ENCODE data around the gene RNF115.

Gene RNF115

DNA sequence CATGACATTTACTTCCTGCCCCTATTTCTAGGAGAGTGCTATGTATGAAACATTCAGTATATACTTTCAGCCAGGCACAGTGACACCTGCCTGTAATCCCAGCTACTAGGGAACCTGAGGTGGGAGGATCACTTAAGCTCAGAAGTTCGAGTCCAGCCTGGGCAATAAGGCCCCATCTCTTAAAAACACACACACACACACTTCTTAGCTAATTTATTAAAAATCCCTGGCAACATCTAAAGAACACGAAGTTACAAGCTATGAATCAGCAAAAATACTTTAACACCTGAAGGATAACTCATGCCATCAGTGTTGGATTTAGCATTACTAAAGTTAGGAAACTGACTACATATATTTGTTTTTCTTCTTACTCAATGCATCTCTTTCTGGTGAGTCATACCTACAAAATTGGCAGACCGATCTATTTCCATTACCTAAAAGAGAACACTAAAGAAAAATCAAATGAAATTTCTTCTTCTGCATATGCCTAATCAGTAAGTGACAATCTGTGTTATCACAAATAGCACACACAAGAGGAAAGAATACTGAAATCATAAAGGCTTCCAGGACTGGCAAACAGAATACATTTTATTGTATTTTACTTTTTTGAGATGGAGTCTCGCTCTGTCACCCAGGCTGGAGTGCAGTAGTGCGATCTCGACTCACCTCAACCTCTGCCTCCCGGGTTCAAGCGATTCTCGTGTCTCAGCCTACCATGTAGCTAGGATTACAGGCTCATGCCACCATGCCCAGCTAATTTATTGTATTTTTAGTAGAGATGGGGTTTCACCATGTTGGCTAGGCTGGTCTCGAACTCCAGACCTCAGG is 41.4 kb downstream of the RNF115 start:
- Histone ChIP-seq H4K20me1 (ENCODE audit: low read depth, low read length) (no peaks in the 10 kb centered on the region), H3K9me3 (ENCODE audit: insufficient read depth, low read length) (no peaks in the 10 kb centered on the region), H3K9me2 (replicated peaks; ENCODE audit: insufficient read depth, low read length) (no peaks in the 10 kb centered on the region), H3K79me2 (ENCODE audit: insufficient read depth, low read length) (no peaks in the 10 kb centered on the region), H3K9ac (ENCODE audit: low read length) (no peak overlapping the region), H2AFZ (ENCODE audit: low read depth, low read length, severe bottlenecking) (no peak overlapping the region), H3K4me3 (ENCODE audit: insufficient read depth, low read length, poor library complexity, severe bottlenecking) (no peak overlapping the region), H3K4me2 (ENCODE audit: low read depth, low read length, poor library complexity, severe bottlenecking) (no peak overlapping the region), H3K36me3 (ENCODE audit: low read length) (no peaks in the 10 kb centered on the region), H3K27ac (ENCODE audit: low read depth, low read length) (no peak overlapping the region), H3K27me3 (ENCODE audit: low read length) (no peaks in the 10 kb centered on the region), H3F3A (ENCODE audit: insufficient read depth) (no peaks in the 10 kb centered on the region)
- TF ChIP-seq EZH2phosphoT487 (conservative IDR thresholded peaks at IDR 0.05; ENCODE audit: low read length), result no peak
- TF ChIP-seq, protein P1, sequence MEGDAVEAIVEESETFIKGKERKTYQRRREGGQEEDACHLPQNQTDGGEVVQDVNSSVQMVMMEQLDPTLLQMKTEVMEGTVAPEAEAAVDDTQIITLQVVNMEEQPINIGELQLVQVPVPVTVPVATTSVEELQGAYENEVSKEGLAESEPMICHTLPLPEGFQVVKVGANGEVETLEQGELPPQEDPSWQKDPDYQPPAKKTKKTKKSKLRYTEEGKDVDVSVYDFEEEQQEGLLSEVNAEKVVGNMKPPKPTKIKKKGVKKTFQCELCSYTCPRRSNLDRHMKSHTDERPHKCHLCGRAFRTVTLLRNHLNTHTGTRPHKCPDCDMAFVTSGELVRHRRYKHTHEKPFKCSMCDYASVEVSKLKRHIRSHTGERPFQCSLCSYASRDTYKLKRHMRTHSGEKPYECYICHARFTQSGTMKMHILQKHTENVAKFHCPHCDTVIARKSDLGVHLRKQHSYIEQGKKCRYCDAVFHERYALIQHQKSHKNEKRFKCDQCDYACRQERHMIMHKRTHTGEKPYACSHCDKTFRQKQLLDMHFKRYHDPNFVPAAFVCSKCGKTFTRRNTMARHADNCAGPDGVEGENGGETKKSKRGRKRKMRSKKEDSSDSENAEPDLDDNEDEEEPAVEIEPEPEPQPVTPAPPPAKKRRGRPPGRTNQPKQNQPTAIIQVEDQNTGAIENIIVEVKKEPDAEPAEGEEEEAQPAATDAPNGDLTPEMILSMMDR (IDR thresholded peaks at IDR 0.05; ENCODE audit: insufficient read depth, low read length, poor library complexity, severe bottlenecking), result no peak

DNA sequence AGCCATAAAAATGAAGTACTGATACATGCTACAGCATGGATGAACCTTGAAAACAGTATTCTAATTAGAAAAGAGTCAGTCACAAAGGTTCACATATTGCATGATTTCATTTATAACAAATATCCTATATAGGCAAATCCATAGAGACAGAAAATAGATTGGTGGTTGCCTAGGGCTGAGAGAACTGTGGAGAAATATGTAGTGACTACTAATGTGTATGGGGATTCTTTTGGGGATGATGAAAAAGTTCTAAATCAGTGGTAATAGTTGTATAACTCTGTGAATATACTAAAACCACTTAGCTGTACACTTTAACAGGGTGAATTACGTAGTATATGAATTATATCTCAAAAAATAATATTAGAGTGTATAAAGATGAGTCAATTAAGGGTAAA is 45.8 kb downstream of the RNF115 start:
- Histone ChIP-seq H3K4me2 (ENCODE audit: low read depth, low read length, poor library complexity, severe bottlenecking) (no peak overlapping the region), H4K20me1 (ENCODE audit: low read depth, low read length) (no peaks in the 10 kb centered on the region), H3F3A (ENCODE audit: insufficient read depth) (no peaks in the 10 kb centered on the region), H3K36me3 (ENCODE audit: low read length) (no peaks in the 10 kb centered on the region), H3K9me3 (ENCODE audit: insufficient read depth, low read length) (no peaks in the 10 kb centered on the region), H3K27me3 (ENCODE audit: low read length) (no peaks in the 10 kb centered on the region), H3K27ac (ENCODE audit: low read depth, low read length) (no peak overlapping the region), H3K9ac (ENCODE audit: low read length) (no peak overlapping the region), H2AFZ (ENCODE audit: low read depth, low read length, severe bottlenecking) (no peak overlapping the region), H3K9me2 (replicated peaks; ENCODE audit: insufficient read depth, low read length) (no peaks in the 10 kb centered on the region), H3K4me3 (ENCODE audit: insufficient read depth, low read length, poor library complexity, severe bottlenecking) (no peak overlapping the region), H3K79me2 (ENCODE audit: insufficient read depth, low read length) (no peaks in the 10 kb centered on the region)
- TF ChIP-seq, protein P1 (IDR thresholded peaks at IDR 0.05; ENCODE audit: insufficient read depth, low read length, poor library complexity, severe bottlenecking), result no peak
- TF ChIP-seq EZH2phosphoT487 (conservative IDR thresholded peaks at IDR 0.05; ENCODE audit: low read length), result no peak

DNA sequence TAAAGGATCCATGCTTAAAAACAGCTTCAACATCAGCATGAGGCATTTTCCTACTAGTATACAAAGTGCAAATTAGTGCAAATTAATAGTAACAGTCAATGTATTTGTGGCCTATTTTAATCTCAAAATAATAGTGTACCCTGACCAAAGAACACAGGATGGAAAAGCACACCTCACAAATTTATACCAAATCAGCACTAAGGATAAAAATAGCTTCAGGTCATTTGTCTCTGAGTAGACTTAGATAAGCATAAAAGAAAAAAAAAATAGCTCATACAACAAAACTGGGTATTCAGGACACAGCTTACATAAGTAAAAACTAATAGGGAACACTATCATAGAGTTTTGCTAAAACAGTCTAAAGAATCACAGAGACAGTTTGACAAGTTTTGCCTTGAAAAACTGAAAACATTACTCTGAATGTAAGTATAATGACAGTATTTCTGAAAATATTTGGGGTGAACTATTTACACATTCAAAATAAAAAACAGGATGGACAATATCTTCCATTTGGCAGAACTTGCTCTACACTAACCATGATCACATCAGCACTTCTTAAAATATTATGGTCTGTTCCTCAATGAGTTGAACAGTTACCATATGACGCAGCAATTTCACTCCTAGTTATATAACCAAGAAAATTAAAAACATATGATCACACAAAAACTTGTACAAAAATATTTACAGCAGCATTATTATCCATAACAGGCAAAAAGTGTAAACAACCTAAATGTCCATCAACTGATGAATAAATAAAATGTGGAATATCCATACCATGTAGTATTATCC is 46.3 kb downstream of the RNF115 start:
- Histone ChIP-seq H3K27me3 (ENCODE audit: low read length) (no peaks in the 10 kb centered on the region), H3F3A (ENCODE audit: insufficient read depth) (no peaks in the 10 kb centered on the region), H3K79me2 (ENCODE audit: insufficient read depth, low read length) (no peaks in the 10 kb centered on the region), H3K4me2 (ENCODE audit: low read depth, low read length, poor library complexity, severe bottlenecking) (no peak overlapping the region), H3K4me3 (ENCODE audit: insufficient read depth, low read length, poor library complexity, severe bottlenecking) (no peak overlapping the region), H3K9me3 (ENCODE audit: insufficient read depth, low read length) (no peaks in the 10 kb centered on the region), H3K9me2 (replicated peaks; ENCODE audit: insufficient read depth, low read length) (no peaks in the 10 kb centered on the region), H3K9ac (ENCODE audit: low read length) (no peak overlapping the region), H3K27ac (ENCODE audit: low read depth, low read length) (no peak overlapping the region), H2AFZ (ENCODE audit: low read depth, low read length, severe bottlenecking) (no peak overlapping the region), H3K36me3 (ENCODE audit: low read length) (no peaks in the 10 kb centered on the region), H4K20me1 (ENCODE audit: low read depth, low read length) (no peaks in the 10 kb centered on the region)
- TF ChIP-seq, protein P1 (IDR thresholded peaks at IDR 0.05; ENCODE audit: insufficient read depth, low read length, poor library complexity, severe bottlenecking), result no peak
- TF ChIP-seq EZH2phosphoT487 (conservative IDR thresholded peaks at IDR 0.05; ENCODE audit: low read length), result no peak

All from SU-DHL-6 (cell line).